Measurements from ENCODE around the gene SLC9A8. TPM values are rescaled to one million over a fixed set of nuclear protein-coding genes. Genes with fewer than 3 reads are reported as not detected.

SLC9A8 gene
- polyA plus RNA-seq, 2 of the 4 experiments (the other 2 are of a cell fraction), result 5.0 to 7.9 TPM

GRCh38 chr20:49909499-49910339 lies 97.1 kb downstream of the SLC9A8 start:
- Histone ChIP-seq H3K27ac (no peak overlapping the region), H3K4me3 (no peak overlapping the region), H3K9me3 (no peaks in the 10 kb centered on the region), H3K4me1 (peaks cover 10% of the 10 kb centered on the region; the same call in 1 of the 3 replicates), H3K4me2 (no peak overlapping the region)
- TF ChIP-seq EP300 (IDR thresholded peaks at IDR 0.05) (no peak), RAD21 (conservative IDR thresholded peaks at IDR 0.05 in 1 of 2, IDR thresholded peaks at IDR 0.05 in 1 of 2) (peak in 1 of 2 experiments; percentile 18; a peak in 1 of 5 replicates)
- ATAC-seq, result peak in 1 of 2 experiments; percentile 59; a peak in 2 of 6 replicates
- no peak for FAIRE-seq
- no peak for DNase-seq (ENCODE audit: low read depth in 1 of 2, low spot score in 1 of 2)
- ChIA-PET POLR2A (no interaction called here), CTCF (interaction anchor here (1.0 to 6.3 kb wide), 6 partner anchors 9 to 173 kb away, joined by 3 to 37 read pairs (median 4); no protein-coding TSS in a partner anchor)
- 89% methylated on average over 22 of the region's 28 CpGs for WGBS (ENCODE audit: missing lambda C conversion rate)

DNA sequence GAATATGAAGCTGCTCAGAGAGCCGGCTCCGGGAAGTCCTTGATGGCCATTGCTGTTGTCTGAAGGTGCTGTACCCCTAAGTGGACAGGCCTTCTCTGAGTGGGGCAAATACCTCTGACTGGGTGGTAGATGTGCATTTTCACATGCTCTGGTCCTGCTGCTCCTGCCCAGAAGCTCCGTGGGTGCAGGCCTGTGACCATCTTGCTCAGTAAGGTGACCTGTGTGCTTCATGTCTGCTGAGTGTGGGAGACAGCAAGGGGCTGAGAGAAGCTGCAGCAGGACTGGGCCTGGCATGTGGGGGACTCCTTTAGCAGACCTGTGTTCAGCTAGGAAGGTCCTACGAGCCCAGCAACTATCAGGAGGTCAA lies 97.7 kb downstream of the SLC9A8 start:
- DNase-seq (ENCODE audit: low read depth in 1 of 2, low spot score in 1 of 2) (no peak), FAIRE-seq (no peak), ATAC-seq (no peak)
- CTCF ChIA-PET, result interaction anchor here (1.2 to 6.3 kb wide), 6 partner anchors 9 to 57 kb away, joined by 3 to 37 read pairs (median 6); no protein-coding TSS in a partner anchor
- 83% methylated on average over 4 of the region's 4 CpGs for WGBS (ENCODE audit: missing lambda C conversion rate)
- Histone ChIP-seq H3K4me1 (peaks cover 10% of the 10 kb centered on the region; the same call in 1 of the 3 replicates), H3K4me3 (no peak overlapping the region), H3K27ac (no peak overlapping the region), H3K9me3 (no peaks in the 10 kb centered on the region), H3K4me2 (no peak overlapping the region)
- POLR2A ChIA-PET, result no interaction called here
- TF ChIP-seq SMC3 (IDR thresholded peaks at IDR 0.05), result no peak
- TF ChIP-seq NPAS2 (CRISPR knock-in tag; IDR thresholded peaks at IDR 0.05; ENCODE audit: borderline replicate concordance), result no peak
- no peak for TF ChIP-seq FOSL2 (IDR thresholded peaks at IDR 0.05)
- TF ChIP-seq FOSL2 (CRISPR knock-in tag; IDR thresholded peaks at IDR 0.05), result no peak
- TF ChIP-seq MYC (IDR thresholded peaks at IDR 0.05; ENCODE audit: borderline replicate concordance, low read length), result no peak
- TF ChIP-seq HOXB5 (CRISPR knock-in tag; IDR thresholded peaks at IDR 0.05), result no peak
- no peak for TF ChIP-seq NR3C1 (IDR thresholded peaks at IDR 0.05)
- no peak for TF ChIP-seq CTCF (IDR thresholded peaks at IDR 0.05)
- TF ChIP-seq RNF2 (IDR thresholded peaks at IDR 0.05; ENCODE audit: borderline replicate concordance, low read depth), result no peak
- TF ChIP-seq RFX5 (IDR thresholded peaks at IDR 0.05), result no peak
- TF ChIP-seq ZFP36 (IDR thresholded peaks at IDR 0.05; ENCODE audit: borderline replicate concordance, partially characterized antibody), result no peak
- no peak for TF ChIP-seq ESRRA (IDR thresholded peaks at IDR 0.05; ENCODE audit: borderline replicate concordance, low read length)
- no peak for TF ChIP-seq FOXS1 (CRISPR knock-in tag; IDR thresholded peaks at IDR 0.05)
- no peak for TF ChIP-seq TFCP2L1 (CRISPR knock-in tag; IDR thresholded peaks at IDR 0.05)
- TF ChIP-seq, protein P1, sequence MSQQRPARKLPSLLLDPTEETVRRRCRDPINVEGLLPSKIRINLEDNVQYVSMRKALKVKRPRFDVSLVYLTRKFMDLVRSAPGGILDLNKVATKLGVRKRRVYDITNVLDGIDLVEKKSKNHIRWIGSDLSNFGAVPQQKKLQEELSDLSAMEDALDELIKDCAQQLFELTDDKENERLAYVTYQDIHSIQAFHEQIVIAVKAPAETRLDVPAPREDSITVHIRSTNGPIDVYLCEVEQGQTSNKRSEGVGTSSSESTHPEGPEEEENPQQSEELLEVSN (IDR thresholded peaks at IDR 0.05; ENCODE audit: borderline replicate concordance, low read depth), result no peak
- no peak for TF ChIP-seq EHF (CRISPR knock-in tag; IDR thresholded peaks at IDR 0.05)
- no peak for TF ChIP-seq JUNB (IDR thresholded peaks at IDR 0.05)
- no peak for TF ChIP-seq ELK1 (IDR thresholded peaks at IDR 0.05; ENCODE audit: low read depth, low read length)
